NCI-H345 treated with DMSO at 0.1 percent for 48 hours (cell line): ENCODE measurements around the gene ABCC2.
"Not testable (repeated sequence)": the region's sequence is repeated elsewhere in the genome, so short reads cannot be mapped to it uniquely, and the experiment has no call there.

ENCODE experiments used
- DNase-seq: peaks from one replicate; lab custom pipeline; 2025; ENCODE audit not compliant: unreplicated experiment; lab: John Stamatoyannopoulos, UW

Gene ABCC2

GRCh38 chr10:99807786-99808185 lies 25.3 kb downstream of the ABCC2 start:
- DNase-seq = no peak

GRCh38 chr10:99808270-99808669 lies 25.8 kb downstream of the ABCC2 start:
- no peak for DNase-seq

GRCh38 chr10:99809481-99809880 lies 27.0 kb downstream of the ABCC2 start:
- no peak for DNase-seq

GRCh38 chr10:99809931-99810615 lies 27.6 kb downstream of the ABCC2 start:
- no peak for DNase-seq

- DNase-seq = no peak
Observed at GRCh38 chr10:99812177-99812576, 29.7 kb downstream of the ABCC2 start.

GRCh38 chr10:99814143-99814542 lies 31.7 kb downstream of the ABCC2 start:
- no peak for DNase-seq

GRCh38 chr10:99815621-99816020 lies 33.2 kb downstream of the ABCC2 start:
- DNase-seq = no peak

GRCh38 chr10:99827936-99828335 lies 45.5 kb downstream of the ABCC2 start:
- DNase-seq = no peak

- no peak for DNase-seq
Observed at GRCh38 chr10:99828464-99828863, 46.0 kb downstream of the ABCC2 start.

- no peak for DNase-seq
Observed at GRCh38 chr10:99832439-99832838, 50.0 kb downstream of the ABCC2 start.

GRCh38 chr10:99834410-99834809 lies 52.0 kb downstream of the ABCC2 start:
- DNase-seq = no peak

GRCh38 chr10:99835947-99836346 lies 53.5 kb downstream of the ABCC2 start:
- DNase-seq = no peak

- DNase-seq = no peak
Observed at GRCh38 chr10:99836711-99837110, 54.3 kb downstream of the ABCC2 start.

- not testable (repeated sequence) for DNase-seq
Observed at GRCh38 chr10:99840859-99841258, 58.4 kb downstream of the ABCC2 start.

- DNase-seq = no peak
Observed at GRCh38 chr10:99841746-99842145, 59.3 kb downstream of the ABCC2 start.

GRCh38 chr10:99843310-99843709 lies 60.9 kb downstream of the ABCC2 start:
- no peak for DNase-seq

- no peak for DNase-seq
Observed at GRCh38 chr10:99844433-99844955, 62.1 kb downstream of the ABCC2 start.

GRCh38 chr10:99845837-99846382 lies 63.5 kb downstream of the ABCC2 start:
- DNase-seq = peak; percentile 37

- DNase-seq = no peak
Observed at GRCh38 chr10:99849057-99849456, 66.6 kb downstream of the ABCC2 start.

- DNase-seq = no peak
Observed at GRCh38 chr10:99849536-99849935, 67.1 kb downstream of the ABCC2 start.

- DNase-seq = no peak
Observed at GRCh38 chr10:99850021-99850766, 67.8 kb downstream of the ABCC2 start.

GRCh38 chr10:99850767-99851340 lies 68.4 kb downstream of the ABCC2 start:
- no peak for DNase-seq
